Panc1 (cell line): ENCODE results near the gene JADE2. TPM values are rescaled to one million over a fixed set of nuclear protein-coding genes. Genes with fewer than 3 reads are reported as not detected.

Experiments
- ATAC-seq: fragments of 200-7000 bp; cut with Tn5 transposase; 2 replicates; pipeline ENCODE4 v1.9.1; 2020; ENCODE audit warnings: mild to moderate bottlenecking, moderate library complexity
- BruUV-seq: library from RNA; stranded (reverse); fragments of 400-500 nt; replicated peaks from 2 replicates; lab custom pipeline; 2021; lab: Mats Ljungman, UMichigan
- CTCF ChIA-PET: fragments of 300-600 bp; sonication (Branson Sonifier 250); formaldehyde crosslinking; loops from one replicate; lab custom pipeline; 2022; ENCODE audit warnings: antibody characterized with exemption; lab: Charles Lee
- POLR2A ChIA-PET: fragments of 300-600 bp; sonication (Branson Sonifier 250); formaldehyde crosslinking; loops from one replicate; lab custom pipeline; 2022; ENCODE audit warnings: antibody characterized with exemption; lab: Charles Lee
- DNase-seq: peaks from one replicate; pipeline ENCODE4 v3.0.0-alpha.2; 2010; ENCODE audit warnings: low read depth, low spot score
- H3K27ac ChIP-seq: 2 replicates; pipeline ENCODE4 v1.5.1; 2011; ENCODE audit warnings: mild to moderate bottlenecking, low read length, inconsistent platforms
- H3K27me3 ChIP-seq: fragments of 200-500 bp; sonication (Bioruptor generic); 2 replicates; pipeline ENCODE4 v1.6.0; 2014; ENCODE audit warnings: low read length, inconsistent platforms; ENCODE audit not compliant: control insufficient read depth, insufficient read depth
- H3K36me3 ChIP-seq: fragments of 200-500 bp; sonication (Bioruptor generic); 2 replicates; pipeline ENCODE4 v1.5.1; 2014; ENCODE audit warnings: inconsistent platforms, mild to moderate bottlenecking, low read length, moderate library complexity; ENCODE audit not compliant: control insufficient read depth, insufficient read depth
- H3K4me1 ChIP-seq: 2 replicates; pipeline ENCODE4 v1.5.1; 2011; ENCODE audit warnings: inconsistent platforms, mild to moderate bottlenecking, low read length, moderate library complexity; ENCODE audit not compliant: control insufficient read depth, insufficient read depth
- H3K4me3 ChIP-seq, 2 experiments: 2 replicates each; pipeline ENCODE4 v1.5.1; 2011 to 2012; ENCODE audit warnings: low read depth in 2 of 2, low read length in 2 of 2, mild to moderate bottlenecking in 2 of 2, inconsistent platforms in 1 of 2, moderate library complexity in 1 of 2
- H3K9me3 ChIP-seq: fragments of 200-500 bp; sonication (Bioruptor generic); 2 replicates; pipeline ENCODE4 v1.5.1; 2014; ENCODE audit warnings: low read depth, mild to moderate bottlenecking, inconsistent platforms, low read length, moderate library complexity; ENCODE audit not compliant: control insufficient read depth, insufficient read depth
- POLR2AphosphoS5 ChIP-seq: IDR thresholded peaks from 2 replicates; pipeline ENCODE4 v1.6.1; 2012; ENCODE audit warnings: mild to moderate bottlenecking, low read depth, low read length, moderate library complexity
- SIN3A ChIP-seq: IDR thresholded peaks from 2 replicates; pipeline ENCODE4 v1.6.1; 2012; ENCODE audit warnings: low read depth, mild to moderate bottlenecking, low read length, moderate library complexity, borderline replicate concordance; ENCODE audit not compliant: insufficient read depth
- TCF7L2 ChIP-seq: IDR thresholded peaks from 2 replicates; pipeline ENCODE4 v1.6.1; 2011; ENCODE audit warnings: mild to moderate bottlenecking, low read depth, low read length, inconsistent platforms
- in situ Hi-C: cut with HindIII; loops from 2 replicates; pipeline ENCODE4 v1.10.0; 2016; ENCODE audit warnings: low sequenced_read_pairs, low pct_unique_long_range_greater_than_20kb
- intact Hi-C: fragments of 100-400 bp; cut with micrococcal nuclease; formaldehyde crosslinking; loops from one replicate; pipeline ENCODE4 v1.10.0; 2022; ENCODE audit not compliant: unreplicated experiment
- total RNA-seq: library from RNA; stranded (reverse); gene quantifications from one replicate; pipeline ENCODE4 v1.2.1, GENCODE V29; 2021; ENCODE audit not compliant: unreplicated experiment
- TF ChIP-seq, protein P1 (sequence below): fragments of 450-650 bp; IDR thresholded peaks from 2 replicates; pipeline ENCODE4 v1.5.1; 2017; ENCODE audit warnings: mild to moderate bottlenecking
- TF ChIP-seq, protein P2 (sequence below), 2 experiments: IDR thresholded peaks; 2 replicates each; pipeline ENCODE4 v1.6.1; 2011 to 2012; ENCODE audit warnings: low read depth in 2 of 2, control low read depth in 1 of 2, low read length in 1 of 2, mild to moderate bottlenecking in 1 of 2, moderate library complexity in 1 of 2; ENCODE audit not compliant: insufficient read depth in 1 of 2

JADE2 gene
- total RNA-seq, 1 experiment from 2014 or later, result 80.0 TPM

DNA sequence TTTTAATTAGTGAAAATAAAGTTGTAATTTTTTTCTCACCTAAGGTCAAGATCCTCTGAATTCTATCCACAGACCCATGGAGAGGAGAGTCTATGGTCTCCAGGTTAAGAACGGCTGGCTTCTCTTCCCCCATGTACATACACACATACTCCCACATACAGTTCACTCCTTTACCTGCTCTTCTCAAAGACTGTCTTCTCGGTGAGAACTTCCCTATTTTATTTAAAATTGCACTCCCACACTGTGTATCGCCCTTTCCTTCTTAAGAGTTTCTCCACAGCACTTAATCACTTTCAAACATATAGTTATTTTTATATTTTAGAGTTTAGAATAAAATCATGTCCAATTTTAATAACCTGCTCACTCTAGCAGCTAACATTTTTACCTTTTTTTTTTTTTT, 3.6 kb upstream of the JADE2 start:
- DNase-seq, result no peak
- TF ChIP-seq SIN3A (no peak), TCF7L2 (no peak), POLR2AphosphoS5 (no peak)
- TF ChIP-seq, protein P1, sequence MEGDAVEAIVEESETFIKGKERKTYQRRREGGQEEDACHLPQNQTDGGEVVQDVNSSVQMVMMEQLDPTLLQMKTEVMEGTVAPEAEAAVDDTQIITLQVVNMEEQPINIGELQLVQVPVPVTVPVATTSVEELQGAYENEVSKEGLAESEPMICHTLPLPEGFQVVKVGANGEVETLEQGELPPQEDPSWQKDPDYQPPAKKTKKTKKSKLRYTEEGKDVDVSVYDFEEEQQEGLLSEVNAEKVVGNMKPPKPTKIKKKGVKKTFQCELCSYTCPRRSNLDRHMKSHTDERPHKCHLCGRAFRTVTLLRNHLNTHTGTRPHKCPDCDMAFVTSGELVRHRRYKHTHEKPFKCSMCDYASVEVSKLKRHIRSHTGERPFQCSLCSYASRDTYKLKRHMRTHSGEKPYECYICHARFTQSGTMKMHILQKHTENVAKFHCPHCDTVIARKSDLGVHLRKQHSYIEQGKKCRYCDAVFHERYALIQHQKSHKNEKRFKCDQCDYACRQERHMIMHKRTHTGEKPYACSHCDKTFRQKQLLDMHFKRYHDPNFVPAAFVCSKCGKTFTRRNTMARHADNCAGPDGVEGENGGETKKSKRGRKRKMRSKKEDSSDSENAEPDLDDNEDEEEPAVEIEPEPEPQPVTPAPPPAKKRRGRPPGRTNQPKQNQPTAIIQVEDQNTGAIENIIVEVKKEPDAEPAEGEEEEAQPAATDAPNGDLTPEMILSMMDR, result no peak
- TF ChIP-seq, protein P2, sequence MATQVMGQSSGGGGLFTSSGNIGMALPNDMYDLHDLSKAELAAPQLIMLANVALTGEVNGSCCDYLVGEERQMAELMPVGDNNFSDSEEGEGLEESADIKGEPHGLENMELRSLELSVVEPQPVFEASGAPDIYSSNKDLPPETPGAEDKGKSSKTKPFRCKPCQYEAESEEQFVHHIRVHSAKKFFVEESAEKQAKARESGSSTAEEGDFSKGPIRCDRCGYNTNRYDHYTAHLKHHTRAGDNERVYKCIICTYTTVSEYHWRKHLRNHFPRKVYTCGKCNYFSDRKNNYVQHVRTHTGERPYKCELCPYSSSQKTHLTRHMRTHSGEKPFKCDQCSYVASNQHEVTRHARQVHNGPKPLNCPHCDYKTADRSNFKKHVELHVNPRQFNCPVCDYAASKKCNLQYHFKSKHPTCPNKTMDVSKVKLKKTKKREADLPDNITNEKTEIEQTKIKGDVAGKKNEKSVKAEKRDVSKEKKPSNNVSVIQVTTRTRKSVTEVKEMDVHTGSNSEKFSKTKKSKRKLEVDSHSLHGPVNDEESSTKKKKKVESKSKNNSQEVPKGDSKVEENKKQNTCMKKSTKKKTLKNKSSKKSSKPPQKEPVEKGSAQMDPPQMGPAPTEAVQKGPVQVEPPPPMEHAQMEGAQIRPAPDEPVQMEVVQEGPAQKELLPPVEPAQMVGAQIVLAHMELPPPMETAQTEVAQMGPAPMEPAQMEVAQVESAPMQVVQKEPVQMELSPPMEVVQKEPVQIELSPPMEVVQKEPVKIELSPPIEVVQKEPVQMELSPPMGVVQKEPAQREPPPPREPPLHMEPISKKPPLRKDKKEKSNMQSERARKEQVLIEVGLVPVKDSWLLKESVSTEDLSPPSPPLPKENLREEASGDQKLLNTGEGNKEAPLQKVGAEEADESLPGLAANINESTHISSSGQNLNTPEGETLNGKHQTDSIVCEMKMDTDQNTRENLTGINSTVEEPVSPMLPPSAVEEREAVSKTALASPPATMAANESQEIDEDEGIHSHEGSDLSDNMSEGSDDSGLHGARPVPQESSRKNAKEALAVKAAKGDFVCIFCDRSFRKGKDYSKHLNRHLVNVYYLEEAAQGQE (IDR thresholded peaks at IDR 0.05; ENCODE audit: insufficient read depth in 1 of 2, low read depth in 2 of 2, low read length in 1 of 2), result no peak
- H3K27me3 ChIP-seq, result no peaks in the 10 kb centered on the region
- in situ Hi-C loops, result no loop called here
- no peak overlapping the region for H3K4me3 ChIP-seq
- ATAC-seq, result no peak
- ChIA-PET POLR2A (no interaction called here), CTCF (interaction anchor here (0.7 kb wide), 1 partner anchor 629 kb away, joined by 4 read pairs; no protein-coding TSS in a partner anchor)
- intact Hi-C loops, result loop anchor here (5.0 kb wide), 1 partner anchor 110 kb away; the partner anchor contains the start of gene CDKN2AIPNL
- peaks cover 15% of the 10 kb centered on the region for H3K4me1 ChIP-seq
- no peak overlapping the region for H3K27ac ChIP-seq
- no peaks in the 10 kb centered on the region; the same call in 1 of the 2 replicates for H3K36me3 ChIP-seq
- no peaks in the 10 kb centered on the region for H3K9me3 ChIP-seq
- no TSS peak for BruUV-seq

DNA sequence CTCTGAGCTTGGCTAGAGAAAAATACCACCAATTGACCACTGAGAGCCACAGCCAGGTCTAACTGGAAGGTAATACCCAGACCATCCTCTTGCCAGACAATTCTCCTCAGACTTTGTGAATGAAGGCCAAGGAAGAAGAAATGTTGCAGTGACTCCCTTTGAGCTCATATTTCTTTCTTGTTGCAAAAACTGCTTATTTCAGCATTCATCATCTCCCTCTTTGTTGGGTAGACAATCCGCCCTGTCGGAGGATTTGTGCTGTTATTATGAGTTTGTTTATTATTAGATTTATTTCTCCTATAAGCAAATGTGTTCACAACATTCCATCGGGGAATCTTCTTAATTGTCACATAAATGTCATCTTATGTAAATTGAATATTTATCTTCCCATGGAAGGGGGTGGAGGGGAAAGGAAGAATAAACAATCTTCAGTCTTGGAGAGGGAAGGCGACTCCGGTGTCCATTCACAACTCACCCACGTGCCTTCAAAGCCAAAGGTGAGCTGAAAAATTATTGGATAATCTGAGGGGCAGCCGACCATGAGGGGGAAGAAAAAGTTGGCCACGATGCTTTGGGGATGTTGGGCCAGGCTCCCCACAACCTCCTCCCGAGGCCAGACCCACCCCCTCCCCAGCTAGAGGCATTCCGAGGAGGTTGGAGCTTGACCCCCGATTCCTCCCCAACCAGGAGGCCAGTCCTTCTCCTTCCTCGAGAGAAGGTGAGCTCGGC, 1.8 kb upstream of the JADE2 start:
- intact Hi-C loops (loop anchor here (5.0 kb wide), 1 partner anchor 111 kb away; the partner anchor contains the start of gene CDKN2AIPNL), in situ Hi-C loops (no loop called here)
- no peak; the same call in 1 of the 2 replicates for TF ChIP-seq POLR2AphosphoS5
- TF ChIP-seq SIN3A, result no peak
- no peak for TF ChIP-seq TCF7L2
- TF ChIP-seq, protein P2 (IDR thresholded peaks at IDR 0.05; ENCODE audit: insufficient read depth in 1 of 2, low read depth in 2 of 2, low read length in 1 of 2), result no peak
- TF ChIP-seq, protein P1, result no peak
- Histone ChIP-seq H3K27ac (peak overlapping the region; percentile 99), H3K4me1 (peaks cover 25% of the 10 kb centered on the region), H3K27me3 (no peaks in the 10 kb centered on the region), H3K9me3 (no peaks in the 10 kb centered on the region), H3K4me3 (peak overlapping the region; percentile 74 to 85), H3K36me3 (no peaks in the 10 kb centered on the region; the same call in 1 of the 2 replicates)
- POLR2A ChIA-PET, result interaction anchor here (0.6 to 1.0 kb wide), 4 partner anchors 12 to 138 kb away, joined by 4 to 11 read pairs (median 4); no protein-coding TSS in a partner anchor
- ATAC-seq, result no peak
- CTCF ChIA-PET, result interaction anchor here (1.0 kb wide), 1 partner anchor 12 kb away, joined by 6 read pairs; no protein-coding TSS in a partner anchor
- DNase-seq, result no peak
- BruUV-seq, result no TSS peak
